GM10847 (cell line): Measurements from ENCODE around the gene PPARA.

Experiments
- POLR2A ChIP-seq: IDR thresholded peaks from 2 replicates; pipeline ENCODE4 v1.6.1; 2011; ENCODE audit not compliant: insufficient read length; ENCODE audit errors: extremely low read depth

The PPARA gene

DNA sequence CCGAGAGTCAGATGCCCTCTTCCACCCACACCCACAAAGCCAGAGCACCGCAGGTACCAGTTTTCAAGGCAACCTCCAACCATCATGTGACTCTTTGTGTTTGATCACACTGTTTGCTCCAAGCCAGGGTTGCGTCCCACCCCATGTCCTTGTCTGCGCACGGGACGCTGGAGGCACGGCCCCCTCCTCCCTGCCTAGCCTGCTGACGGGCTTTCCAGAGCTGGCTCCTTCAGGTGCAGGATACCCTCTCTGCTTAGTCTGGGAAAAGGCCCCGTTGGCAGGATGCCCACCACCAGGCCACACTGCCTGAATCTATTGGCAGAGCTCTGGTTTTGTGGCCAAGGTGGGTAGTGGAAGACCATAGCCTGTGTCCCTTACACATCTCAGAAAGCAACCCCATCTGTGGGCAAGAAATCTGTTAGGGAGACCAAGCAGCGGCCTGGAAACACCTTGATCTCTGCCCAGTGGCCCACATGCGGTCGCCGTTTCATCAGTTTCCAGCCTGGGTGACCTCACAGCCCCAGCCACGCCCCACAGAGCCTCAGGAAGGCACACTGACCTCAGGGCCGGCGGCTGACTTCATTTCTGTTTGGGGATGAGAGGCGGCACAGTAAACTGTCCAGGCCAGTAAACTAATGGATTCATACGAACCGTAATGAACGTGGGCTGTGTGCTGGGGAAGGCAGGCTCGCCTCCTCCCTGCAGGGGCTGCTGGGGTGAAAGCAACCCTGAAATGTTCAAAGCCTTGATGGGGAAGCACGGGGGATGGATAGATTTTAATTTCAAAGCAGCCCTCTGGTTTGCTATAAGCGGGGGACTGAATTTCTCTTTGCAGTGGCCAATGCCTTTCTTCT lies 73.9 kb downstream of the PPARA start:
- no peak for TF ChIP-seq POLR2A

DNA sequence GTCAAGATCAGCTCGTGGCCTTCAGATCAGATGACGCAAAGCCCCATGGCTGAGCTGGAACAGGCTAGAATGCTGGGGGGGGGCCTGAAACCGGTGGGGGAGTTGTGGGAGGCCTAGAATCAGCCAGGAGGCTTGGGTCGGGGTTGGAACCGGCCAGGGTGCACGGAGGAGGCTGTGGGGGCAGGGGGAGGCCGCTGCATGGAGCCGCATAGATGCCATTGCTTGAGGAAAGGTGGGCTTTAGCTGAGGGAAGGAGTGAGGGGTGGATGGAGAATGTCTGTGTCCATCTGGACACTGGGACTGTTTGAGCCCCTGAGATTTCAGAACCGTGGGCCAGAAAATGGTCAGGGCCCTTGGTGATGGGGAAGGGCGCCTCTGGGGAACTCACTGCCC lies 74.6 kb downstream of the PPARA start:
- no peak for TF ChIP-seq POLR2A

DNA sequence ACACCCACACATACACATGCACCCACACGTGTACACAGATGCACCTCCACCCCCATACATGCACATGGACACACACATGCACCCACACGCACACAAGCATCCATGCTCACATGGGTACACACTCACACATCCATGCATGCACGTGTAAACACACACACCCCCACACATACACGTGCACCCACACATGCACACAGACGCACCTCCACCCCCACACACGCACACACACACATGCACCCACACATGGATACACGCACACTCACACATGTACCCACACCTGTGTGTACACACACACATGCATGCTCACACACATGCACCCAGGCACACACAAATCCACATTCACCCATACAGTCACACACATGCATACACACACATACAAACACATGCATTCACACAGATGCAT lies 75.3 kb downstream of the PPARA start:
- TF ChIP-seq POLR2A: no peak

DNA sequence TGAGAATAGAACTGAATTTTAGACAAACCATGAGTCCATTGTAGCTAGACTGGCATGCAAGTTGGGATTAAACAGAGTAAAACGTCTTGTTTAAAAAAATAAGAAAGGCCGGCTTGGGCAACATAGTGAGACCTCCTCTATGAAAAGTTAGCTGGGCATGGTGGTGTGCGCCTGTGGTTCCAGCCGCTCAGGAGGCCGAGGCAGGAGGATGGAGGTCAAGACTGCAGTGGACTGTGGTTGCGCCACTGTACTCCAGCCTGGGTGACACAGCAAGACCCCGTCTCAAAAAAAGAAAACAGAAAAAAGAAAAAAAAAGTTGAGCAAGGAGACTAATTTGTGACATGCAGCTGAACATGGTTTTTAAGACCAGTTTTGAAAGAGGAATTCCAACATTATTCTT lies 76.3 kb downstream of the PPARA start:
- TF ChIP-seq POLR2A: no peak

DNA sequence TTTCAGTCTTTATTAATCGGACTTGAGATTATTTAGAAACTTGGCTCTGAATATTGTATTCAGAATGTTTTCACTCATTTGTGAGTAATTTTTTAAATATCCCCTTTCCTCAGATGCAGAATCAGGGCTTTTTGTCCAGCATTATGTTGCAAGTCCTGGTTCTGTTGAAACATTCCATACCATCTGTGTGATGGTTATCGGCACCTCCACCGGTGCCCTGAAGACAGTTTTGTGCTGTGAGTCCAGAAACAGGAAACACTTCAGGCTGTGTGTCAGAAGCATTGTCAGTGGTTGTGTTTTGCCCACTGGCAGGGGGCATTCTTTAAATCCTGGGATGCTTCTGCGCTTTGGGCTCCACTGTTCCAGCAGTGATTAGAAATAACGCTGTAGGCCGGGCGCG lies 79.4 kb downstream of the PPARA start:
- TF ChIP-seq POLR2A: no peak

DNA sequence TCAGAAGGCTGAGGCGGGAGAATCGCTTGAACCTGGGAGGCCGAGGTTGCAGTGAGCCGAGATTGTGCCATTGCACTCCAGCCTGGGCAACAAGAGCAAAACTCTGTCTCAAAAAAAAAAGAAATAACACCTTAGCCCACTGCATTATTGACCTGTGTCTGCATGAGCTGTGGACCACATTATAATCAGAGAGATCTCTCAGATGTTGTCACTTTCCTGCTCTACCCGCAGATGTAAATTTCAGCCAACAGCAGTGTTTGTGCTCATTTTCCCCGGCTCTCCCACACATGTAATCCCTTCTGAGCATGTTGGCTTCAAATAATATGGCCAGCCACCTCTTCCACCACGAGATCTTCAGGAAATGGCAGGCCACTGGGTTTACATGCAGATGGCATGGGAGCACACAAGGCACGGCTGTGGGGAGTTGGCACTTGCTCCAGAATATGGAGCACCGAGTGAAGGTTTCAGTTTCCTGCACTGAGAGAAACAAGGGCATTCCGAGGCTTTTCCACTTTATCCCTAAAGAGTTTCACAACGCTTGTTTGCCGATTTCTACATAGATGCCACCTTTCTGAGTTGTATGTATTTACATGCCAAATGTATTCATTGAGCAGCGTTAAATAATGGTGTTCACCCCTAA lies 80.1 kb downstream of the PPARA start:
- TF ChIP-seq POLR2A: no peak

DNA sequence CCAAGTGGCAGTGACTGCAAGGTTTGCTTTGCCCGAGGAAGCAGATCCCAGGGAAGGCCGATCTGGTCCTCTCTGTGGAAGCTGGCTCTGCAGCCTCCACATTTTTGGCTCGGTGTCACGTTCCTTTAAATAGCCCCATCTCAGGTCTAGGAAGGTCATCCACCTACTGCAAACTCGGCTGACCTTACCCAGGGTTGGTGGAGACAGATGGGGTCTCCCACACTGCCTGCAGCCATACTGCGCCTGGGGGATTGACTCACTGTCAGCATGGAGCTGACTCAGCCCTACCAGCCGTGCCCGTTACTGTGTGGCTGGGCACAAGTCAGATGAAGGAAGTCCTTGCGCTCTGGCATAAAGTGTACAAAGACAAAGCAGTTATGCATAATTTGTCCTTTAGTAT lies 82.9 kb downstream of the PPARA start:
- TF ChIP-seq POLR2A: no peak

DNA sequence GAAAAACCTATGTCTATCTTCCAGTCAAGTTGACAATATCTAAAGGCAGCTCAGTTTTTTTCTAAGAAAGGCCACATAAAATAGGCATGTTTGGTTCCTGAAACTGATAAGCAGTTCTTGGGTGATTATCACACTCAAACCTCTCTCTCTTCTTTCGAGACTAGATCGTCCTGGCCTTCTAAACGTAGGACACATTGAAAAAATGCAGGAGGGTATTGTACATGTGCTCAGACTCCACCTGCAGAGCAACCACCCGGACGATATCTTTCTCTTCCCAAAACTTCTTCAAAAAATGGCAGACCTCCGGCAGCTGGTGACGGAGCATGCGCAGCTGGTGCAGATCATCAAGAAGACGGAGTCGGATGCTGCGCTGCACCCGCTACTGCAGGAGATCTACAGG lies 84.6 kb downstream of the PPARA start:
- TF ChIP-seq POLR2A: no peak

DNA sequence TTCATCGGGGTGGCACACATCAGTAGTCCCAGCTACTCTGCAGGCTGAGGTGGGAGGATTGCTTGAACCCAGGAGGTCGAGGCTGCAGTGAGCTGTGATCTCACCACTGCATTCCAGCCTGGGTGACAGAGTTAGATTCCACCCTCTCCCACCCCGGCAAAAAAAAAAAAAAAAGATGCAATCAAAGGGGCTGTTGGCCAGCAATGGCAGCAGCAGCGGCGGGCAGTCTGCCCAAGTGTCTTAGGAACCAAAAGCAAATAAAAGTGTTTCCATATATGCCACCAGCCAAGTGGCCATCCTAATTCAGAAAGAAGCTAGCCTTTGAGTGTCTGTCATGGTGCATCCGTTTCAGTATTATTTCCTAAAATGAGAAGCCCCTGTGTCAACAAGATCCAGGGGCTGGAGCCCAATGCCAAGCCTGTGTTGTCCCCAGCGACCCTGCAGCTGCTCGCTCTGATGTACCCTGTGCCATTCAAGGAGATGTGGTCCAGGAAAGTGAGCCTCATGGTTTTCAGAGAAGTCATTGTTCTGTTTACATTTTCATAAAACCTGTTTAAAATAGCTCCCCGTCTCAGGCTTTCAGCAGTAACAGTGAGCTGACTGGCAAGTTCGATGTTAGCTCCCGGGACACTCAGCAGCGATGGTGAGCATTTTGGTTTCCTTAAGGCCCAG lies 87.3 kb downstream of the PPARA start:
- no peak for TF ChIP-seq POLR2A

DNA sequence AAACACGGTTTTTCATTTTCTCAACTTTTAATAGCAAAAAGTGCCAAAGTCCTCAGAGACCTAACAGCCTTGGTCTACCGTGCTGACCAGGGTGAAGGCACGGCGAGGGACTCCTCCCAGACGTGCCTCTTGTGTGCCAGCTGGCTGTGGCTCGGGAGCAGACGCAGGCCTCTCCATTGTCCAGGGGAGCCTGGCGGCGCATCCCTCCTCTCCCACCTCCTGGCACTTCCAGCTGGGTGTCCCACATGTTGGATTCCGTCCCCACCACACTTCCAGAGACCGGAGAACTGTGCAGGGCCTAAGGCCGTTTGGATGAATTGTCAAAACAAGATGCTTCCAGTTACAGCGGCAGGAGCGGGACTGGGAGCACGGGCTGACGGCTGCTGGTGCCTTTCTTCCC lies 88.2 kb downstream of the PPARA start:
- no peak for TF ChIP-seq POLR2A

DNA sequence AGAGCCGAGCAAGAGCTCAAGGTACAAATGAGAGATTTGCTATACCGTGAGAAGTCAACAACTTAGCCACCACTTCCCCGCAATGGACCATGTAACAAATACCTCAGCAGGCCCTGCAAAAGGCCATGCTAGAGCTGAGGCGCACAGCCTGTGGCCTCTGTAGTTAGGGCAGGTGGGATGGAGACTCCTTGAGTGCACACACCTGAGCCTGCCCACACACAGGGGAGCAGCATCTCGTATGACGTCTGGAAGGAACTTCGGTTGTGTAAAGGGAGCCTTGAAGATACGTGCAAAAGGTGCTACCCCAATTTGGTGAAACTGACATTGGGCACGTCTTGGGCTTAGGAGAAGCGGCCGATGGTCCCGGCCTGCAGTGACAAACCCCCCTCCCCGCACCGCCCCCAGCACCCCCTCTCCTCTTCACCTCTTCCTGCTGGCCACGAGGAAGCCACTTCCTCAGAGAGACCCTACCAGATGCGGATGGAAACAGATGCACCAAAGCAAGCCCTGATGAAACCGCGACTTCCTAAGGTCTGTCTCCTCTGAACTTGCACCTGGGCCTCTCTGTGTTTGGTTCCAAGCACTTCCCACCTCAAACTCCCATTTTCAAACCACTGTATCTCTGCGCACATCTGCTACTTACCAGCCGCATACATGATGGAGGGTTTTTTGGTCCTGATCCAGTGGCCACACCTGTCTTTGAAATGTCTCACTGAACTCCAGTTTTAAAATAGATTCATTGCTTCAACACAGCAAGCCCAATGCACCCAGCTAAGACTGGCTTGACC lies 89.1 kb downstream of the PPARA start:
- no peak for TF ChIP-seq POLR2A

DNA sequence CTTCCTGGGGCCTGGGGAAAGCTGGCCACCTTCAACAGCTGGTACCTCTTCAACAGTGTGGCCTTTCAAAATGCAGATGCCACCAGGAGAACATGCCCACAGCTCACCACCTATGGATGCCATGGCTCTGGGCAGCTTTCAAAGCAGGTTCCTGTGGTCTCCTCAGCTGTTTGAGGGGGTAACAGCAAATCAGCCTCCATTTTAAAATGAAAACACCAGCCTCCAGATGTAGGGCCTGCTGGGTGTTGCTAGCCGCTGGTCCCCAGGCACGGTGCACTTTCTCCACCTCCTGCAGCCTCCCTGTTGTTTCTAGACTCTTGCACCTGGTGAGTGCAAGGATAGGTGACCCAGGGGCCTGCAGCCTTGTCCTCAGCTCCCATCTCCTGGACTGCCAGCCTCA lies 89.7 kb downstream of the PPARA start:
- TF ChIP-seq POLR2A: no peak

DNA sequence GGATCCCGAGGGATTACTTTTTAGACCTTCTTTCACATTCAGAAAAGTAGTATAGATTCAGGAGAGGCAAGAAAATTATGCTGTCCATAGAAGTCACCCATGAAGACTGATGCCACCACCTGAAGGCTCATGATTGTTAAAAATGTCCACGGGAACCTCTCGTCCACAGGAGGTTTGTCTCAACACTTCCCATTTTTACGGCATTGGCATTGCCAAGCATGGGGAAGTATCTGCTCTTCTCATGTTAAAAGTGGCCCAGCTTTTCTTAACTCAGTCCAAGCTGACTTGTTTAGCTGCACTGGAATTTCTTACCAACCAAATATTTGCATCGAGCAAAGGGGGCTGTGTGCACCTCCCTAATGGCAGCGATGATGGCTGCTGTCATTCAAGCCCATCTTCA lies 90.2 kb downstream of the PPARA start:
- no peak for TF ChIP-seq POLR2A

DNA sequence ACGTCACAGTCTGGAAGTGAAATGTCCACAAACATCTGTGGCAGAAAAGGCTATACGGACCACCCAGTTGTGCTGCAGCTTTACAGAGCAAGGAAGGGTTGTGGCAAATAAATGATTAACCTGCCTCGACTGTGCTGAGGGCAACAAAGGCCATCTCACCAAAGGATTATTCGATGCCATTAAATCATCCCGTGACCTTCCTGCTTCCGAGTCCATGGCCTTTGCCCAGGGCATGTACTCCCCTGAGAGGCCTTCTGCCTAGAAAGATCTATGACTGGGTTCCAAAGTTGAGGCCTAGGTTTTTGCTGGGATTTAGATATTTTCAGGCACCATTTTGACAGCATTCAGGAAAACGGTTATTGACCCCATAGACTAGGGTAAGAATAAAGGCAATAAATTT lies 90.6 kb downstream of the PPARA start:
- no peak for TF ChIP-seq POLR2A

DNA sequence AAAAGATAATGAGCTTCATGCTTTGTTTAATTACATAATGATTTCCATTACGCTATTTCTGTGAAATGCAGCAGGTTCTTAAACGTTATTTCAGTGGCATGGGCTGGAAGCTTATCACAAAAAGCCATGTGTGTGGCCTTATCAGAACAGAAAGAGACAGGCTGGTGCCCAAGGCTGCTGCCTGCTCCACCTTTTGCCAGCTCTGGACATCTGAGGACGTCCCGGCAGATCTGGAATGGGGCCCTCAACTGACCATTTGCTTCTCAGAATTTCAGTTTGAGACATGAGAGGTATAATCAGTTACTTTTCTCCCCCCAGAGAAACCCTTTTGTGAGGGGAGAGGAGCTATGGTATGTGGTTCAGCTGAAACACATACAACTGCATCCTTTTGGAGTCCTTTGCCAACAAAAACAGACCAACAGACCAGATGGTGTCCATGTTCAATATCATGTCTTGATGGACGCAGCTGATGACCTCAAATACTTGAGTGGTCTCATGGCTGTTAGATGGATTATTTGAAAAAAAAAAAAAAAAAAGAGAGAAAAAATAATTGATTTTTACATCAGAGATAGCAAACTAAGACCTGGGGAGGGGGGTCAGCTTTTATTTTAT lies 91.2 kb downstream of the PPARA start:
- no peak for TF ChIP-seq POLR2A
